Bone marrow (tissue), 2 donors: Measurements from ENCODE around the gene CTNND2.

Experiments used
- DNase-seq, 2 donors: peaks; one replicate each; lab custom pipeline; 2025; lab: John Stamatoyannopoulos, UW

The CTNND2 gene

GRCh38 chr5:11780641-11781345 is 123.5 kb downstream of the CTNND2 start:
- no peak for DNase-seq

DNA sequence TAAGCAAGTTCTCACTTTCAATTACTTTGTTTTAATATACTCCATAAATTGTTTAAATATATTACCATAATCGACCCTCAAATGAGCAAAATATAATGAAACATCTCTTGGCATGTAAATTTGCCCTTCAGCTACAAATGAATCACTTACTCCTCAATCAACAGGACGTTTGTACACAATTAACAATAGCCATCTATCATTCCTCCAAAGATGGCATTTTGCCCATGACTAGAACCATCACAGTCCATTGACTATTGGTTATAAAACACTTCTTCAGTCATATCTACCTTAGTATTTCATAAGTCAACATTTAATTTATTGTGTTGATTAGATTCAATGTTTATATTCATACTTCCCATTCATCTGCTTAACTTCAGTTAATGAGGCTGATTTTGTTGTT is 127.2 kb downstream of the CTNND2 start:
- DNase-seq: no peak

DNA sequence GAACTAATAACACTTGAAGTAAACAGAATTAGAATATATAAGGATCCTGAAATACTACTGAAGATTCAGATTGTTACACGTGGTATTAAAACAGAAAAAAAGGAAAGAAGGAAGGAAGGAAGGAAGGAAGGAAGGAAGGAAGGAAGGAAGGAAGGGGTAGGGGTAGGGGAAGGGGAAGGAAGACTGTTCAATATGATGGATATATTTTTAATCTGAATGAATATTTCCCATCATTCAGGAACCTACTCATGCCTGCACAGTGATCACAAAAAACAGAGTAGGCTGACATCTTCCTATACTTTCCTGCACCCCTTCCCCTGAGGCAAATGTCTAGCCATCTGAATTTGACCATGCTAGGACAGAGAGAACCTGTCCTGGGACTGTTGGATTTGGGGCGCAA is 133.9 kb downstream of the CTNND2 start:
- DNase-seq: no peak

GRCh38 chr5:11760934-11761603 is 143.2 kb downstream of the CTNND2 start:
- DNase-seq: no peak

DNA sequence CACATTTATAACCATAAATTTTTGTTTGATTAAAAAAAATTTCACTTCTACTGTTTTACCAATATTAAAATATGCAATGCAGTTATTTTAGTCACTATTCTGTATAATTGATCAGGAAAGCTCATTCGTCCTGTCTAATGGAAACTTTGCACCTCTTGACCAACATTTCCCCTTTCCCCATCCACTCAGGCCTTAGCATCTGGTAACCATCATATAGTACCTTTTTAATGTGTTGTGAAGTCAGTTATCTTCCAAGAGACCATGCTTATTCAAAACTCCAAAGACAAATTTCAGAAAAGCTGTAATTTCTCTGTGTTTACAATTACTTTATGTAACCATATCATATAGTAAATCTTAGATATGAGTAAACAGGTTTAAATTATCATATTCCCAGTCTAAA is 145.9 kb downstream of the CTNND2 start:
- no peak for DNase-seq

- DNase-seq: no peak
These were observed 146.6 kb downstream of the CTNND2 start for GRCh38 chr5:11757661-11758060.

DNA sequence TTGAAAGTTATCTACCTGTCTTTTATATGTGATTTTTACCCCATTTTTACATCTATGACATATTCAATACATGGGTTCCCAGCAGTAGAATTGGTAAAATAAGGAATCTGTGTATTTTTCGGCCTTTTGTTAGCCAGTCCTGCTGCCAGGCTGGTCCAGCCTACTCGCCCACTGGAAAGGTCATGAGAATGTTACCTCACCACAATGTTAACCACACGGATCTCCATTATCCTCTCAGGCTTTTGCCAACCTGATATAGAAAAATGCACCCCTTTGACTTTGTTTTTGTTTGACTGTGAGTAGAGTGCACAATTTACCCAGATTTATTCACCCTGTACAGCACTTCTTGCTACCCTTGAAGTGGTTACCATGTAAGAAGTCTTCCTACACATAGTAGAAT is 167.2 kb downstream of the CTNND2 start:
- no peak for DNase-seq

DNA sequence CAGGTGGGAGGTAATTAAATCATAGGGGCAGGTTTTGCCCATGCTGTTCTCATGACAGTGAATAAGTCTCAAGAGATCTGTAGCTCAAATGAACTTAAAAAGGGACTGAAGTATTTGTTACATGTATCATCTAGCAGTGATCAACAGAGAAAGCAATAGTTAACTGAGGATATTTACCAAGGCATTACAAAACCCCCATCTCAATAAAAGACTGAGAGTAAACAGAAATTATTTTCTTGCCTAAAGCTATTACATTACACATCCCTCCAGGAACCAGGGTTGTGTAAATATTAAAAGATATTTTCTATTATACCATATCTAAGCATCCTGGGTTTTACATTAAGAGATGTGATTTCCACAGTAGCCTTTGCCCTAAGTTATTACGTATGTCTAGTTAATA is 169.9 kb downstream of the CTNND2 start:
- DNase-seq: no peak

- DNase-seq: no peak
These were observed 170.4 kb downstream of the CTNND2 start for GRCh38 chr5:11733840-11734192.

- no peak for DNase-seq
These were observed 170.9 kb downstream of the CTNND2 start for GRCh38 chr5:11733185-11733839.

DNA sequence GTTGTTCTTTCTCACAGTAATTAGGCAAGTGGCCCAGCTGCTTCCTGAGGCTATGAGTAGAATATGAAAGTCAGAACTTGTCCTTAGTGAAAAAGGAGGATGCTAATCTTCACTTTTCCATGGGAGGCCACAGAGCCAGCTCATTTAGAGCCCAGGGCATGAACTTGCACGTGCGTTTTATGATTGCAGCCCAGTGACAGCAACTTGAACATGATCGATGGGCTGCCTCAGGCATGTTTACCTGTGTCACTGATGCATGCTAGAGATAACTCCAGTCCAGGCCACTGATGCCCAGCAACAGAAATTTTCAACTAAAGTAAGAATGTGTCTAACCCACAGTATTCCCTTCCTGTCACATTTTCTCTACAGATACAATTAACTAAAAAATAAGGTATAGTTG is 179.3 kb downstream of the CTNND2 start:
- DNase-seq: no peak

GRCh38 chr5:11719888-11720481 is 184.3 kb downstream of the CTNND2 start:
- peak in 1 of 2 donors; percentile 6 for DNase-seq

DNA sequence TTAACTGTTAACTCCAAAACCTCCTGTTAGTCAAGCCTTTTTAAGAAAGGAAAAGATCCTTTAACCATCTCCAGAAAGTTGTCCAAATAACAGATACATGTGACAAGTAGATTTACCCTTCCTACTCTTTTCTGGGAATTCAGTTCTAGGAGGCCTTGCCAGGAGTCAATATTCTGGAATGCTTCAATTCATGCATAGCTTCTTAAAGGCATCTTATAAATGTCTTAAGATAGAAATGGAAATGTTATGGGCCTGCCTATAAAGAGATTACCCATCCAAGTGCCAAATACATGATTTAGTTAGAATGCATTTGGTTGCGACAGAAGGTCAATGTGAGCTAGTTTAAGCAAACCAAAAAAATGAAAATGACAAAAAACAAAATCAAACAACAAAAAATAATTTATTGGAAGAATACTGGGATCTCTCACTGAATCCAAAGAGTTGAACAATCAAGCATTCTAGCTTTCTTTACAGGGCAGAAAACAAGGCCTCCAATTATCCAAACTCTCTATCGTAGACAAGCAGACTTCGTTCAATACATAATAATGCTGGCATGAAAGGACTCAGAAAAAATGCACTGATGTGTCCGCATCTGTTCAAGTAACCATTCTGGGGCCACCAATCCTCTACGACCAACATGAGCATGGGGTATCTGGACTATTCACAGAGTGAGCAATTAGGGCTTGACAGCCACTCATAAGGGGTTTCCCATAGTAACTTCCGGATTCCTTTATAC is 188.6 kb downstream of the CTNND2 start:
- no peak for DNase-seq

- no peak for DNase-seq
These were observed 192.3 kb downstream of the CTNND2 start for GRCh38 chr5:11711932-11712331.

DNA sequence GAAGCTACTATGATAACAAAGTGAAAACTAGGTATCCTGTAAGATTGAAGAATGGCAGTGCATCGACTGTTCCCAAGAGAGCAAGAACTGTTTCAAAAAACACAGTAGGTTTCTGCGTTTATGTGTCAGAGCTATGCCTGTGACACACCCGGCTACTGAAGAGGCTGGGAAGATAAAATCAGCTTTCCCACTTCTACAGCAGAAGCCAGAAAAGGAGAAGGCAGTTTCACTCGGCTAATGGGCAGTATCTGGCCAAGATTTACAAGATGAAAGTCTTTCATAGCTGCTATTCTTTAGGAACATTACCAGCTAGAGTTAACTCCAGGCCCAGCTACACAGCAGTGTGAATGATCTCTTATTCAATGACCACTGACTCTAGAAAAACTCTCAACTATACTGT is 195.2 kb downstream of the CTNND2 start:
- DNase-seq: no peak

- DNase-seq: no peak
These were observed 199.3 kb downstream of the CTNND2 start for GRCh38 chr5:11704916-11705315.

- no peak for DNase-seq
These were observed 203.9 kb downstream of the CTNND2 start for GRCh38 chr5:11700391-11700790.

DNA sequence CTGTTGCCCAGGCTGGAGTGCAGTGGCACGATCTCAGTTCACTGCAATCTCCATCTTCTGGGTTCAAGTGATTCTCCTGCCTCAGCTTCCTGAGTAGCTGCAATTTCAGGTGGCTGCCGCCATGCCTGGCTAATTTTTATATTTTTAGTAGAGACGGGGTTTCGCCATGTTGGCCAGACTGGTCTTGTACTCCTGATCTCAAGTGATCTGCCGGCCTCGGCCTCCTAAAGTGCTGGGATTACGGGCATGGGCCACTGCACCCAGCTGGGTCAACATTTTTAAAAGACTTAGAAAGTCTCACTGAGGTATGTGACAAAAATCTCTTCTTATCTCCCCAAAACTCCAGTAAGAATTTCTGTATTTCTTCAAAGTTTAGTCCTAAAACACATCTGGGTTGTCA is 211.6 kb downstream of the CTNND2 start:
- no peak for DNase-seq

- DNase-seq: no peak
These were observed 216.7 kb downstream of the CTNND2 start for GRCh38 chr5:11687498-11687897.

- DNase-seq: no peak
These were observed 219.6 kb downstream of the CTNND2 start for GRCh38 chr5:11684607-11685006.

- no peak for DNase-seq
These were observed 220.6 kb downstream of the CTNND2 start for GRCh38 chr5:11683666-11684065.

DNA sequence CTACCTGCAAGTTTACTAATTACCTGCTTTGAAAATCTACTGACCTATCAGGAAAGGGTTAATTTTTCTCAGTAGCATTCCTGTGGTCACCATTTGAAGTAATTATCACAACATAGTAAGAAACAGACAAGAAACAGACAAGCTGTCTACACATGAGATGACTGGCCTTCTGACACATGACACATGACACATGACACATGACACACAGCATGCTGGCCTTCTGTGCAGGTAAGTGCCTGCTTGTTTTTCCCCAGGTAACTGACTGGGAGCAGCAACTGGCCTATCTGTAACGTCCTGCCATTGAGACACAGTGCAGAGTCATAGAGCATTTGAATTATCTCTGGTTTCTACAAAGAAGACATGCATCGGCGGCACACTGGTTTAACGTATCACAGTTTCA is 222.4 kb downstream of the CTNND2 start:
- DNase-seq: no peak
